Eye (tissue), 1 donor: ENCODE data around the gene NASP.

Experiments used
- DNase-seq: peaks from one replicate; pipeline ENCODE4 v3.0.0-alpha.2; 2015

Gene NASP

DNA sequence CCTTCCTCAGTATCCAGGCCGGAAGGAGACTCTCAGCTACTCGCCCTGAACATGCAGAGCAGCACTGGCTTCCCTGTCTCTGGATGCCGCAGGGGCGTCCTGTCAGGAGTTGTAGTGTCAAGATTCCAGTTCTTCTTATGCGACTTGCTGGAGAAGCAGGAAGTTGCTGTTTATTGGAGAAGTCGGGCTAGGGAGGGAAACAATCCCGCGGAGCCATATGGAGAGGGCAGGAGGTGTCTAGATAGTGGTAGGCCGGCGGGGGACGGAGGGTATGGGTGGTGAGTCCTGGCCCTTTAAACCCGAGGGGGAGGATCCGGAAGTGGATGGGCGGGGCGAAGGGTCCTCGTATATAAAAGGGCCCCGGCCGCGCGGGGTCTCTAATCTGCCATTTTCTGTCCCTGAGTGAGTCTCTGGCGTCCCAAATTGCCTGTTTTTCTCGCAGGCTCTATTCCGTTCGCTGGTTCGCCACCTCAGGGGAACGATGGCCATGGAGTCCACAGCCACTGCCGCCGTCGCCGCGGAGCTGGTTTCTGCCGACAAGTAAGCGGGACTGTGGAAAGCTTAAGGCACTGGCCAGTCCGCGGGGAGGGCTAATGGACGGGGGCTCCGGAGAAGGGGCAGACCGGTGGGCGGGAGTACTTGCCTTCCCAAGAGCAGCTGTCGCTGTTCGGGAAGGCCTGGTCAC lies at the start of gene NASP:
NASP (plus strand) TSS at position 376 of the 685 bp plus-strand sequence; CDS start at position 482, 106 bp downstream.
- DNase-seq = peak; percentile 99

GRCh38 chr1:45535988-45536766 lies 47.7 kb upstream of the NASP start:
- no peak for DNase-seq

DNA sequence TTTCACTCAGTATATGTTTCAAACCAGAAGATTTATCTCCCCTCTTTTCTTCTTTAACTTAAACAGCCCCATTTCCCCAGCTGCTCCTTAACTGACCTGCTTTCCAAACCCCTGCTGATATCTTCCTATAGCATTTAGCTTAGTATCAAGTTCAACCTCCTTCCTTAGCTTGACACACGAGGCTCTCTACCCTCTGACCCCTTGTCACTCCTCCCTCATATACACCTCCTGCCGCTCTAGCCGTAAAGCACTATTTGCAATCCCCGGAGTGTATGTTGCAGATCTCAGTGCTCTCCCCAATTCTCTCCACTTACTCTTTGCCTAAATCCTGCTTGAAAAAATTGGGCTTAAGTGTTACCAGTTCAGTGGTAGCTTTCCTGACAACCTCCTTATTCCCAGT lies 47.0 kb upstream of the NASP start:
- DNase-seq = peak; percentile 18

GRCh38 chr1:45541193-45541592 lies 42.6 kb upstream of the NASP start:
- DNase-seq = no peak

- no peak for DNase-seq
Observed at GRCh38 chr1:45542591-45542990, 41.2 kb upstream of the NASP start.

DNA sequence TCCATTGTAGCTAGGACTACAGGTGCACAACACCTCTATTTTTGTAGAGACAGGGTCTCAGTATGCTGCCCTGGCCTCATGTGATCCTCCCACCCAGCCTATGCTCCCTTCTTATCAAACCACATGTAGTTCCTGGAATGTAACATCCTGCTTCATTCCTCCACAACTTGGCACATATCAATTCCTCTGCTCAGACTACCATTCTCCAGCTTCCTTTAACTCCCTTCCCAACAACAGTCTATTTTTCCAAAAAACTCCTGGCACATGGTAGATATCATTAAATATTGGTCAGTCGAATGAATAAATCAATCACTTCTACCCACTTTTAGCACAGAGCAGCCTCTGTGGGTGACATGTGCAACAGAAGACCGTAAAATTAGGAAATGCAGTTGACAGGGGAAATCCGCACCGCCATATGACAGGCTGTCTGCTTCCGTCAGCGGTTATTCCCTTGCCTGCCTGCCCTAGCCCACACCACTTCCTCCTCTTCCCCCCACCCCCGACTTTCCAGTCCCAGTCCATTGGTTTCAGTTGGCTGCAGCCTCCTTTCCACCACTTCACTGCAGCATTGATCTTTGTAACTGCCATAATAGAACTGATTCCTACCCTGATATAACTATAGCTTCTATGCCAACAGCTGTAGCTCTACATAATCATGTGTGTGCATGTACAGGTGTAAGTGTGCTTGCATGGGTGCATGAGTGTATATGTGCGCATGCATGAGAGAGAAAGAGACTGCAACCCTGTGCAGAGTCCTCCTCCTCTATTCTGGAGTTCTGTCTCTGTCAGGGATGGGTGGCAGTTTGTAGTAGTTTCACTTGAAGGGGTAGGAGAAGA lies 40.0 kb upstream of the NASP start:
- DNase-seq = peak; percentile 24

DNA sequence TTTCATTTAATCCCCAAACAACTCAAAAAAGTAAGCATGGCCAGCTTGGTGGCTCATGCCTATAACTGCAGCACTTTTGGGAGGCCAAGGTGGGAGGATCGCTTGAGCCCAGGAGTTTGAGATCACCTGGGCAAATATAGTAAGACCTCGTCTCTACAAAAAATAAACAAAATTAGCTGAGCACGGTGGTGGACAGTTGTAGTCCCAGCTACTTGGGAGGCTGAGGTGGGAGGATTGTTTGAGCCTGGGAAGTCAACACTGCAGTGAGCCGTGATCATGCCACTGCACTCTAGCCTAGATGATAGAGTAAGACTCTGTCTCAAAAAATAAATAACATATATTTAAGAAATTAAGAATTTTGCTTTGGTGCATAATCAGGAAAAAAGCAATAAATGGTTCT lies 39.3 kb upstream of the NASP start:
- DNase-seq = no peak

- no peak for DNase-seq
Observed at GRCh38 chr1:45545019-45545493, 38.8 kb upstream of the NASP start.

DNA sequence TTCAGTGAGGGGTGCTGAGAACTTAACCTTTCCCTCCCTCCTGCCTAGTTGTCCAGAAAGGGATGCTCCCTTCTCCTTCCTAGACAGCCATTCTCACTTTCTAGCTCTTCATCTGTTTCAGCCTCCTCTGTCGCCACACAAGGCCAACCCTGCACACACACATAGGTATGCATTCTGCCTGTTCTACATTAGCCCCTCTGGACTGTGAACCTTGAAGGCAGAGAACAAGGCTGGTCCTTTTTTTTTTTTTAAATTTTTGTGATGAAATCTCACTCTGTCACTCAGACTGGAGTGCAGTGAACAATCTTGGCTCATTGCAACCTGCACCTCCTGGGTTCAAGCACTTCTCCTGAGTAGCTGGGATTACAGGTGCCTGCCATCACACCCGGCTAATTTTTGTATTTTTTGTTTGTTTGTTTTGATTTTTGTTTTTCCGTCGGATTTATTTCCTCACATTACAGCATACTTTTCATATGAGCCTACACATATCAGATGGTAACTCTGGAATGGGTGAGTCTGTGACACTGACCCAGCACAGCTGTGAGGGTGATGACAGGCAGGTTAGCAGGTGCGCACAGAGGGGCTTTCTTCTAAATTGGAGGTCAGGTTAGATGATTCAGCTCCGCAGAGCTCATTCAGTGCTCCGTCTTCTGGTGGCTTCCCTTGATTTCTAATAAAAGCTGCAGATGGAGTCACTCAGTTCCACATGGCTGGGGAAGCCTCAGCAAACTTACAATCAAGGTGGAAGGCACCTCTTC lies 38.1 kb upstream of the NASP start:
- DNase-seq = no peak

DNA sequence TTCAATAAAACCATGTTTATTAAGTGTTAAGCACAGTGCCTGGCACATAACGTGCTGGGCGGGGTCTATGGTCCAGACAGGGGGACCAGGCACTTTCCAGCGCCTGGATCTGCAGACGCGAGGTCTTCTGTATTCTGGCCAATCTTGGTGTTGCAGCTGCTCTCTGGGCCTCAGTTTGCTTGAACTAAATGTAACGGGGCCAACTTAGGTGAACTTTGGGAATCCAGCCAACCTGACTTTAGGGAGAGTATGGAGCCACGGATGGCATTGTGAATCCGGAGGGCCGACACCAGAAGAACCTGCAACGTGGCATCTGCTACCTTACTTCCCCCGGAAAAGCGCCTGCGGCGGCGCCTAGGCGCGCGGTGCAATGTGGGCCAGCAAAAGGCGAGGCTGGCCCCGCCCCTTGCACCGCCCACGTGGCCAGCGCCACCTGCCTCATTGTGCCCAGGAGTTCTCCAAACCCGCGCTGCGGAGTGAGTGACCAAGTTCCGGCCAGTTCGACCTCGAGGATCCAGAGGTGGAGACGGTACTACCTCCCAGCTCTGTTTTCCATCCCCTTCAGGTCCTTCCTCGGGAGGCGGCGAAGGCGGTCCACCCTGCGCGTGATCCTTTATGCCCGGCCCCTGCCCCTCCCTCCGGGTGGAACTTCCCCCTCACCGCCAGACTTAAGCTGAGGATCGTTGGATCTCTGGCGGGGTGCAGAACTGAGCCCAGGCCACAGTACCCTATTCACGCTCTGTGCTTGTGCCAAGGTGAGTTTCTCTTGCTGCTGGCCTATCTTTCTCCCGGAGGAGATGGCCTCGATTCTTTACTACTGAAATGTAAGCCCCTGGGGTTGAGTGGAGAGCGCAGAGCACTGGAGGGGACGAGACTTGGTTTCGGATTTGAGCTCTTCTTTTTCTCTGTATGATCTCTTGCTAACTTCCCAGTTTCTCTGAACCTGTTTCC lies 33.2 kb upstream of the NASP start, which contains the start of gene AKR1A1:
AKR1A1 (plus strand) TSS at position 426 of the 951 bp plus-strand sequence. CDS start 10,969 bp downstream, outside the sequence.
- DNase-seq = peak; percentile 96

DNA sequence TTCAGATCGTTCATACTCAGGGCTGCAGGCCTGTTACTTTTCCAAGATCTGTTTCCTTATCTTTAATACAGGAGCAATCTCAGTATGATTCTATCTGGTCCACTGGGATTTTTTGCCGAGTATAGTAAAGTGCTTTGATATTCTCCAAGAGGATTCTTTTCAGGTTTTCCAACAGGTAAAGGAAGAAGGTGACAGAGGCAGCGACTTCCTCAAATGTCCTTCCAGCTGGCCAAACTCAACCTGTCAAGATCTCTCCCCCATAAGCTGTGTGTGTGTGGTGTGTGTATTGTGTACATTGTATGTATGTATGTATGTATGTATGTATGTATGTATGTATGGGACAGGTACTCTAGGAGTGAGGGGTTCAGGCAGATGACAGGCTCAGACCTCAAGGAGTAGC lies 32.2 kb upstream of the NASP start:
- no peak for DNase-seq

- no peak for DNase-seq
Observed at GRCh38 chr1:45552331-45552730, 31.5 kb upstream of the NASP start.

DNA sequence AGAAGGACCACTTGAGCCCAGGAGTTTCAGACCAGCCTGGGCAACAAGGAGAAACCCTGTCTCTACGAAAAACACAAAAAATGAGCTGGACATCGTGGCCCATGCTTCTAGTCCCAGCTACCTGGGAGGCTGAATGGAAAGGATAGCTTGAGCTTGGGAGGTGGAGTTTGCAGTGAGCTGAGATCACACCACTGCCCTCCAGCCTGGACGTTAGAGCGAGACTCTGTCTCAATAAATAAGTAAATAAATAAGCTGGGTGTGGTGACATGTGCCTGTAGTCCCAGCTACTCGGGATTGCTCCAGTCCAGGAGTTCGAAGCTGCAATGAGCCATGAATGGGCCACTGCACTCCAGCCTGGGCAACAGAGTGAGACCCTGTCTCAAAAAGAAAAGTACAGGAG lies 29.6 kb upstream of the NASP start:
- DNase-seq = no peak

GRCh38 chr1:45557422-45557944 lies 26.4 kb upstream of the NASP start:
- DNase-seq = no peak

GRCh38 chr1:45563843-45564242 lies 20.0 kb upstream of the NASP start:
- no peak for DNase-seq

- DNase-seq = no peak
Observed at GRCh38 chr1:45566722-45567121, 17.1 kb upstream of the NASP start.

GRCh38 chr1:45567911-45568310 lies 15.9 kb upstream of the NASP start:
- no peak for DNase-seq

DNA sequence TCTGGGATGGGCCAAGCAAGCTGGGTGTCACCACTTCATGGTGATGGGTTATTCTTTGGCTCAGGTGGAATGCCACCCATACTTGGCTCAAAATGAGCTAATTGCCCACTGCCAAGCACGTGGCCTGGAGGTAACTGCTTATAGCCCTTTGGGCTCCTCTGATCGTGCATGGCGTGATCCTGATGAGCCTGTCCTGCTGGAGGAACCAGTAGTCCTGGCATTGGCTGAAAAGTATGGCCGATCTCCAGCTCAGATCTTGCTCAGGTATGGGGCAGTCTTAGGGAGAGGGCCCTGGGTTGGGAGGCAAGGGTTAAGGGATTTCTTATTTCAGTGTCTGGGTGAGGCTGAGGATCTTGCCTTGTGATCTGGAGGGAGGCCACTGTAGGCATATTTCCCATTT lies 15.4 kb upstream of the NASP start:
- no peak for DNase-seq

- no peak for DNase-seq
Observed at GRCh38 chr1:45569571-45569961, 14.3 kb upstream of the NASP start.

DNA sequence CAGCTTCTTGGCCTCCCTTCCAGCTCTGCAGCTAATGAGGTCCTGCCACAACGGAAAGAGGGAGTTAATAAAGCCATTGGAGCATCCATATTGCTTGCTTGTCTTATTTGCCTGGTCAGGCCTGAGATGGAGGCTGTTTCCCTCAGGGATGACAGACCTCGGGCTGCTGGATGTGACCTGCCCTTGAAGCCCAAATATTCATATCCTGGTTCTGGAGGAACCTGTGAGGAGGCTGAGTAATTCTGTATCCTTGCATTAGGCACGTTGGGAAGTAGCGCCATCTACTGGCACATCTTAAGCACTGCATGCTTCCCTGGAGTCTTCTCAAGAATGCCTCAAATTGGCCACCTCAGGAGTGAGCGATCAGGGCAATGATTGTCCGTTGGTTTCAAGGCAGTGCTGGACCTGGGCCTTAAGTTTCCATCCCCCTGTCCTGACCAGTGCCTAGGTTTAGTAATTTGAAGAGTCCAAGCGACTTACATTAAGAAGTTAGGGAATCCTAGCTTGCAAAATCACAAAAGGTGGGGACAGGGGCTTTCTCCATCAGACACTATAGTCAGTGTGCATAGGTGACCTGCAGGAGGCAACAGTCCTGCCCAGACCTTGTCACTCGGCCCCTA lies 13.8 kb upstream of the NASP start:
- peak; percentile 89 for DNase-seq

DNA sequence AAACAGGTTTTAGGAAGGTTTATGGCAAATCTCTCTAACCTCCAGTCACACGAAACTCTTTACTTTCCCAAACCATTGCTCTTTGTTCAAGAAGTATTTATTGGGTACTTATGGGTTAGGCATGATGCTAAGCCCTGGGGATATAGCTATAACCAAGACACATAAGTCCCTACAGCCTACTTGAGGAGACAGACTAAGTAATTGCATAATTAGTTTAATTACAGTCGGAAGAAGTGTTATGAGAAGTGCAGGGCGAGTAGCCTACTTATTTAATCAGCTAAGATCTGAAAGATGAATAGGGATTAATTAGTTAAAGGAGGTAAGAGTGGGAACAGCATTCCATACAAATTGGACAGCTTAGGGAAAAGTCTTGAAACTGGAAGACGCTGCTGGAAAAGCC lies 13.2 kb upstream of the NASP start:
- no peak for DNase-seq
